ENCODE measurements around the gene RHOG. TPM values are rescaled to one million over a fixed set of nuclear protein-coding genes. Genes with fewer than 3 reads are reported as not detected.

Gene RHOG
- total and polyA plus RNA-seq, 2 donors = 35.1 to 77.3 TPM

DNA sequence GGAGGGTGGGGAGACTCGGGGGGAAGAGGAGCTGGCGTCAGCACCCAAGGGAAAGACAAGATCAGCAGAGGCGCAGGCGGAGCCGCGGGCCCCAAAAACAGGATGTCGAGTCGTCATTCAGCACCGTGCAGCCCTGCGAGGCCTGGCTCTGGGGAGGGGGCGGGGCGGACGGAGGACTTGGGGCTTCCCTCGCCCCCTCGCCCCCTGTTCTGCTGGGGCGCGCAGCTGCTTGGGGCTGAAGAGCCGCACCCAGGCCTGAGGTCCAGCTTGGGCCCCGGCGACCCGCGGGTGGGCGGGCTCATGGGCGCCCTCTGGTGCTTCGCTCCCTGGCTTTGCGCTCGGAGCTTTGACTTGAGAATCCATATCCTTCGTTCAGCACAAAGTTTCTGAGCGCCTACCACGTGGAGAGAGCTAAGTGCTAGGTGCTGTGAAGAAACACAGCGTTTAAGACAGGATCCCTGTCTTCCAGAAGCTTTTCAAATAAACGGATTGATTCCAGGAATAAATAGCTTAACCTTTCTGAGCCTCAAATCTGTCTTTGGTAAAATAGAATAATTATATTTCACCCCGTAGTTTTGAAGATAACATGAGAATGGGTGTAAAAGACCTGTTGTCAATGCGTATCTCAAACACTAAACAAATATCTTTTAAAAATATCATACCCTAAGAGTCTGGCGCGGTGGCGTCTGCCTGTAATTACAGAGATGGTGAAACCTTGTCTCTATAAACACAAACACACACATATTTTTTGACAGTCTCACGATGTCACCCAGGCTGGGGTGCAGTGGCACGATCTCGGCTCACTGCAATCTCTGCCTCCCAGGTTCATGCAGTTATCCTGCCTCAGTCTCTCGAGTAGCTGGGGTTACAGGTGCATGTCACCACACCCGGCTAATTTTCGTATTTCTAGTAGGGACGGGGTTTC is 929 bp upstream of the RHOG start:
- H3K9me3 ChIP-seq (ENCODE audit: control insufficient read depth in 2 of 2, insufficient read depth in 1 of 2, low read length in 1 of 2) = no peaks in the 10 kb centered on the region
- H3K27ac ChIP-seq (ENCODE audit: low read depth in 1 of 2, low read length in 1 of 2) = peak overlapping the region; percentile 98 to 99
- peaks cover 29 to 59% of the 10 kb centered on the region in 2 donors for H3K4me1 ChIP-seq (ENCODE audit: control insufficient read depth in 2 of 2, insufficient read depth in 2 of 2, low read length in 2 of 2)
- peaks cover 4 to 8% of the 10 kb centered on the region in 2 donors for H3K36me3 ChIP-seq (ENCODE audit: control insufficient read depth in 2 of 2, insufficient read depth in 2 of 2, low read length in 1 of 2)
- peak overlapping the region; percentile 70 to 97 for H3K4me3 ChIP-seq (ENCODE audit: low read length in 2 of 2)
- 25% methylated on average over 44 of the region's 44 CpGs for WGBS
- DNase-seq (ENCODE audit: low read depth in 6 of 9, low spot score in 9 of 9) = peak in 5 of 9 donors; percentile 78 to 95 (median 85)
- H3K27me3 ChIP-seq (ENCODE audit: control insufficient read depth in 2 of 2, insufficient read depth in 1 of 2, low read length in 1 of 2) = no peaks in the 10 kb centered on the region

DNA sequence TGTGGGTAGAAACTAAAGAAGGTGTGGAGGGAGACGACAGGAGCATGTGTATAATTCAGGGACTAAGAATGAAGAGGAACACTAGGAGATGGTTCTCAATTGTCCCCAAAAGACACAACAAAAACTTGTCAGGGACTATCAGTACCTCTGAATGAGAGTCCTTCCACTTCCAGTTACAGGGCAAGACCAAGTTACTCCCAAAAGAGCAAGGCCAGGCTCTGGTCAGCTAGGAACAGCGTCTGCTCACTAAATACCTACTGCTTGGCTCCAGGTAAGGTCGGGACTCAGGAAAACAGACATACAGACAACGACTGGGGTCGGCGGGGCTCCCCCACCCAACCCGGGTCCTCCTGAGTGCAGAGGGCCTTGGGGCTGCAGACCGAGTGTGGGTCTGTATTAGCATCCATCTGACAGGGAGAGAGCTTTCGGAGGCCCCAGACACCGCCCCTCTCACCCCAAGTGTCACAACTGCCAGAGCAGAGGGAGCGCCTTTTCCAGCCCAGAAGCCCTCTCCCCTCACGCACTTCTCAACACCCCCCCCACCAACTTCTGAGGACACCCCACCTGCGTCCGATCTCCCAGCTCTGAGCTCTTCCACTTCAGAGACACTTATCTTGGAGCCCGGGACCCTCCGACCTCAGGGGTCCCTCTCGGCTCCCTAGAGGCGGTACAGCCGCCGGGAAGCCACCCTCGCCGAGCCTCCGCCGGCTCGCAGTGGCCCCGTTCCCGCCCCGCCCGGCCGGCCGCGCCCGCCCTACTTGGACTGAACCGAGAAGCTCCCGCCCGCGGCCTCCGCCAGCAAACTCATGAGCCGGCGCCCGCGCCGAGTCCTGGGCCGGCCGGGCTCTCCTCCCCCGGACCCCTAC is 522 bp downstream of the RHOG start:
- Histone ChIP-seq H3K9me3 (ENCODE audit: control insufficient read depth in 2 of 2, insufficient read depth in 1 of 2, low read length in 1 of 2) (no peaks in the 10 kb centered on the region), H3K27ac (ENCODE audit: low read depth in 1 of 2, low read length in 1 of 2) (peak overlapping the region; percentile 98 to 99), H3K4me1 (ENCODE audit: control insufficient read depth in 2 of 2, insufficient read depth in 2 of 2, low read length in 2 of 2) (peaks cover 39 to 64% of the 10 kb centered on the region in 2 donors), H3K27me3 (ENCODE audit: control insufficient read depth in 2 of 2, insufficient read depth in 1 of 2, low read length in 1 of 2) (no peaks in the 10 kb centered on the region), H3K4me3 (ENCODE audit: low read length in 2 of 2) (peak overlapping the region; percentile 70 to 97), H3K36me3 (ENCODE audit: control insufficient read depth in 2 of 2, insufficient read depth in 2 of 2, low read length in 1 of 2) (peaks cover 7 to 14% of the 10 kb centered on the region in 2 donors)
- WGBS = under 1% methylated on average over 46 of the region's 46 CpGs
- peak in 2 of 9 donors; percentile 40 to 70 for DNase-seq (ENCODE audit: low read depth in 6 of 9, low spot score in 9 of 9)

DNA sequence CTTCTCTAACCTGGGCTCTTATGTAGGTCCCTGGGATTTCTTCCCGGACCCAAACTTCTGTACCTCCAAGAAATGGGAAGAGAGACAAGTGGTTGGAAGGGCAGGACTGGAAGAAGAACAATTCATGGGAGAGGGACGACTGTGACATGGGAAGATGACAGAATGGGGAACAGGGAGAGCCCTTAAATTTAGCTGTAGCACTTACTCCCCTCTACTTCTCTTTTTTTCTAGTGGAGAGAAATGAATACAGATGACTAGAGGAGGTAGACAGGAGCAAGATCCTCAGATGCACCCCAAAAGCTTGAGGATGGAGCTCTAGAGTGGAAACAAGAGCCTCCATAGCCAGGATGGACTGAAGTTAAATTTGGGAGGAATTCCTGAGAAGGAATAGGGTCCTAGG is 2.3 kb downstream of the RHOG start:
- H3K4me3 ChIP-seq (ENCODE audit: low read length in 2 of 2) = peak overlapping the region; percentile 70 to 97

DNA sequence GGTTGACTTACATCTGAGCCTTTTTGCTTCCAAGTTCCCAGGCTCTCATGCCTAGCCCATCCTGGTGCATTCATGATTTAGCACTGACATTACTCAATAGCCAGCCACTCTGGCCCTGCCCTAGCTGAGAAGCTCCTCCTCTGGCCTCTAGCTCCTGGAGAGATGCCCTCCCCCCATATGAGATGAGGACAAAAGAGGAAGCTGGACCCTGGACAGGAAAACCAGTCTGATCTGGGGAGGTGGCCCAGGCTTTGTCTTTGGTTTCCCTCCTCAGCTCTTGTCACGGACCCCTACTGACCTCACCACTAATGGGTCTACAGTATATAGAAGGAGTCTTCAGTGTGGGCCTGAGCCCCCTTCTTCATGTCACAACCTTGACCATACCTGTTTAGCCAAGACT is 3.0 kb downstream of the RHOG start:
- Histone ChIP-seq H3K4me1 (ENCODE audit: control insufficient read depth in 2 of 2, insufficient read depth in 2 of 2, low read length in 2 of 2) (peaks cover 48 to 83% of the 10 kb centered on the region in 2 donors), H3K27ac (ENCODE audit: low read depth in 1 of 2, low read length in 1 of 2) (peak overlapping the region; percentile 50 to 52), H3K27me3 (ENCODE audit: control insufficient read depth in 2 of 2, insufficient read depth in 1 of 2, low read length in 1 of 2) (no peaks in the 10 kb centered on the region), H3K9me3 (ENCODE audit: control insufficient read depth in 2 of 2, insufficient read depth in 1 of 2, low read length in 1 of 2) (no peaks in the 10 kb centered on the region), H3K36me3 (ENCODE audit: control insufficient read depth in 2 of 2, insufficient read depth in 2 of 2, low read length in 1 of 2) (peaks cover 10 to 33% of the 10 kb centered on the region in 2 donors), H3K4me3 (ENCODE audit: low read length in 2 of 2) (no peak overlapping the region)
- no peak for DNase-seq (ENCODE audit: low read depth in 6 of 9, low spot score in 9 of 9)
- 80% methylated on average over 1 of the region's 1 CpG for WGBS

More for the DNA sequence above, 2.3 kb downstream of the RHOG start:
- no peak for DNase-seq (ENCODE audit: low read depth in 6 of 9, low spot score in 9 of 9)
- H3K36me3 ChIP-seq (ENCODE audit: control insufficient read depth in 2 of 2, insufficient read depth in 2 of 2, low read length in 1 of 2) = peaks cover 10 to 30% of the 10 kb centered on the region in 2 donors
- 45% methylated on average over 2 of the region's 2 CpGs for WGBS
- H3K27ac ChIP-seq (ENCODE audit: low read depth in 1 of 2, low read length in 1 of 2) = peak overlapping the region; percentile 47 to 98
- H3K27me3 ChIP-seq (ENCODE audit: control insufficient read depth in 2 of 2, insufficient read depth in 1 of 2, low read length in 1 of 2) = no peaks in the 10 kb centered on the region
- H3K9me3 ChIP-seq (ENCODE audit: control insufficient read depth in 2 of 2, insufficient read depth in 1 of 2, low read length in 1 of 2) = no peaks in the 10 kb centered on the region
- peaks cover 48 to 76% of the 10 kb centered on the region in 2 donors for H3K4me1 ChIP-seq (ENCODE audit: control insufficient read depth in 2 of 2, insufficient read depth in 2 of 2, low read length in 2 of 2)

DNA sequence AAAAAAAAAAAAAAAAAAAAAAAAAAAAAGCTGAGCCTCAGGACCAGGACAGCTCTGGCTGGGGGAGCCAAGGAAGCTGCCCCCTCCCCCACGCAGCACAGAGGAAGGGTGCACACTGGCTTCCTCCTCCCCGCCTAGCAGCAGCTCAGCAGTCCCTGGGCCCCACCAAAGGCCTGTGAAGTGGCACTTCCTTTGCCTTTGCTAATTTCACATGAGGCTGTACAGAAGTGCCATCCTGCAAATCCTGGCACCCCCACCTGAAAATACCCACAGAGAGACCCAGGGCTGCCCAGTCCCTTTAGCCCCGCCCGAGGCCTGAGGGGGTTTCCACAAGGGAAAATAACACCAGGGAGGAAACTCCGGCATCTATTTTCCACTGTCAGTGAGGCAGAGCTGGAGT is 3.9 kb downstream of the RHOG start:
- 37% methylated on average over 5 of the region's 5 CpGs for WGBS
- no peaks in the 10 kb centered on the region for H3K27me3 ChIP-seq (ENCODE audit: control insufficient read depth in 2 of 2, insufficient read depth in 1 of 2, low read length in 1 of 2)
- DNase-seq (ENCODE audit: low read depth in 6 of 9, low spot score in 9 of 9) = peak in 4 of 9 donors; percentile 54 to 77 (median 58)
- no peaks in the 10 kb centered on the region for H3K9me3 ChIP-seq (ENCODE audit: control insufficient read depth in 2 of 2, insufficient read depth in 1 of 2, low read length in 1 of 2)
- peaks cover 11 to 33% of the 10 kb centered on the region in 2 donors for H3K36me3 ChIP-seq (ENCODE audit: control insufficient read depth in 2 of 2, insufficient read depth in 2 of 2, low read length in 1 of 2)
- H3K4me1 ChIP-seq (ENCODE audit: control insufficient read depth in 2 of 2, insufficient read depth in 2 of 2, low read length in 2 of 2) = peaks cover 46 to 85% of the 10 kb centered on the region in 2 donors
- H3K4me3 ChIP-seq (ENCODE audit: low read length in 2 of 2) = peak overlapping the region in 1 of 2 donors; percentile 23
- H3K27ac ChIP-seq (ENCODE audit: low read depth in 1 of 2, low read length in 1 of 2) = peak overlapping the region; percentile 50 to 53

DNA sequence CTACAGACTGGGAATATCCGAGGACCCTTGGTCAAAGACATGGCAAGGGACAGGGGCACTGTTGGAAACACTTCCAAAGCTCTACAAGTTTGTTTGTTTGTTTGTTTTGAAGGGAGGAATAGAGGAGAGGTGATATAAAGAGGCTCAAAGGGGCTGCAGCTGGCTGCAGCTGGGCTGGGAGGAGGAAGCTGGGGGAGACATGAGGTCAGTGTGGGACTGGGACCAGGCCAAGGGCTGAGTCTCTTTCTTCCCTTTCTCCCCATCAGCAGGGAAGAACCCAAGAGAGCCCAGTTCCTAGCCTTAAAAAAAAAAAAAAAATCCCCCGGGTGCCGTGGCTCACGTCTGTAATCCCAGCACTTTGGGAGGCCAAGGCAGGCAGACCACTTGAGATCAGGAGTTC is 5.0 kb downstream of the RHOG start:
- DNase-seq (ENCODE audit: low read depth in 6 of 9, low spot score in 9 of 9) = no peak
- 88% methylated on average over 4 of the region's 4 CpGs for WGBS
- Histone ChIP-seq H3K36me3 (ENCODE audit: control insufficient read depth in 2 of 2, insufficient read depth in 2 of 2, low read length in 1 of 2) (peaks cover 22 to 44% of the 10 kb centered on the region in 2 donors), H3K27me3 (ENCODE audit: control insufficient read depth in 2 of 2, insufficient read depth in 1 of 2, low read length in 1 of 2) (no peaks in the 10 kb centered on the region), H3K27ac (ENCODE audit: low read depth in 1 of 2, low read length in 1 of 2) (no peak overlapping the region), H3K4me3 (ENCODE audit: low read length in 2 of 2) (no peak overlapping the region), H3K4me1 (ENCODE audit: control insufficient read depth in 2 of 2, insufficient read depth in 2 of 2, low read length in 2 of 2) (peaks cover 44 to 88% of the 10 kb centered on the region in 2 donors), H3K9me3 (ENCODE audit: control insufficient read depth in 2 of 2, insufficient read depth in 1 of 2, low read length in 1 of 2) (no peaks in the 10 kb centered on the region)

DNA sequence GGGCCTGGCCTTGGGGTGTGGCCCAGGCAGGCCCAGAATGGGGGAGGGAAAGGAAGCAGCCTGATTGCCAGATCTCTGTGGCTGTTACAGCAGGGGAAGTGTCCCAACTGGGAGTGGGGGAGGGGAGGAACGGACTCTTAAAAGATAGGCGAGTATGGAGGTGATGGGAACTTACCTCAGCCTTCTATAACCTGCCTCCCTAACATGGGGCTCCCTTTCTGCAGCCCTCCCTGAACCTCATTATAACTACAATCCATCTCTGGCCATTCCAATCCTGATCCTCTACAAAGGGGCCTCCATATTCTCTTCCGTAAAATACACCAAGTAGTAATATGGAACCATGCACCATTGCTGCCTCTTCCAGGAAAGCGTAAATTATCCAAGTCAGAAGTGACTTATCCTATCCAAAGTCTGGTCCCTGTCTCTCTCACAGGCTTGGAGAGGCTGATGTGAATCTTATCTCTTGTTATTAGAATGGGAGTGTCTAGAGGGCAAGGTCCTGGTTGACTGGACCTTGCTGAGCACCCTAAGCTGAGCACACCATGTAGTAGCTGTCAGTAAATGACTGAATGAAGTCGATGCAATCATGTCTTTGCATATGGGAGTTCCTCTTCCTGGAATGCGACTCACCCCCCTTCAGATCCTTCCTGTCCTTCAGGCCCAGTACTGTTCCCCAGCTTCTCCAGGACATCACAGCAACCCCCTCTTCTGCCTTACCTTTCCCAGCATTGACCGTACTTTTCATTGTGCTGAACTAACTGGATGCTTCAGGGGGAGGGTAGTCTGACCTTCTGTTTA is 5.9 kb downstream of the RHOG start:
- H3K27me3 ChIP-seq (ENCODE audit: control insufficient read depth in 2 of 2, insufficient read depth in 1 of 2, low read length in 1 of 2) = no peaks in the 10 kb centered on the region
- WGBS = 55% methylated on average over 7 of the region's 7 CpGs
- H3K4me1 ChIP-seq (ENCODE audit: control insufficient read depth in 2 of 2, insufficient read depth in 2 of 2, low read length in 2 of 2) = peaks cover 41 to 86% of the 10 kb centered on the region in 2 donors
- peak in 1 of 9 donors; percentile 47 for DNase-seq (ENCODE audit: low read depth in 6 of 9, low spot score in 9 of 9)
- H3K36me3 ChIP-seq (ENCODE audit: control insufficient read depth in 2 of 2, insufficient read depth in 2 of 2, low read length in 1 of 2) = peaks cover 31 to 53% of the 10 kb centered on the region in 2 donors
- no peak overlapping the region for H3K27ac ChIP-seq (ENCODE audit: low read depth in 1 of 2, low read length in 1 of 2)
- no peaks in the 10 kb centered on the region for H3K9me3 ChIP-seq (ENCODE audit: control insufficient read depth in 2 of 2, insufficient read depth in 1 of 2, low read length in 1 of 2)
- H3K4me3 ChIP-seq (ENCODE audit: low read length in 2 of 2) = no peak overlapping the region

DNA sequence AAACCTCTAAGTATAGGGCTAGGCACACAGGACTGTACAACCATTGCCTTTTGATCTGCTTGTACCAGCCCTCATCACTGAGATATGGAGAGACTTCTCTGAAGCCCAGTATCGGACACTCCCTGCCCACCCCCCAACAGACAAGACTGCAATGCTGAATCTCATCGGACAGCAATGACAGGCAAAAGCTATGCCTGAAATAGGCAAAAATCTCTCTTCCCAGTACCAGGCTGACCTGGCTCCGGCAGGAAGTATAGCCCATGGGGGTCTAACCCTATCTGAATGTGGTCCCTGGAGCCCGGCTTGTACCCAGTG is 6.5 kb downstream of the RHOG start:
- H3K36me3 ChIP-seq (ENCODE audit: control insufficient read depth in 2 of 2, insufficient read depth in 2 of 2, low read length in 1 of 2) = peaks cover 34 to 58% of the 10 kb centered on the region in 2 donors
- H3K4me3 ChIP-seq (ENCODE audit: low read length in 2 of 2) = no peak overlapping the region
- WGBS = 55% methylated on average over 4 of the region's 4 CpGs
- peak overlapping the region in 1 of 2 donors; percentile 8 for H3K27ac ChIP-seq (ENCODE audit: low read depth in 1 of 2, low read length in 1 of 2)
- H3K4me1 ChIP-seq (ENCODE audit: control insufficient read depth in 2 of 2, insufficient read depth in 2 of 2, low read length in 2 of 2) = peaks cover 41 to 80% of the 10 kb centered on the region in 2 donors
- DNase-seq (ENCODE audit: low read depth in 6 of 9, low spot score in 9 of 9) = no peak
- no peaks in the 10 kb centered on the region for H3K27me3 ChIP-seq (ENCODE audit: control insufficient read depth in 2 of 2, insufficient read depth in 1 of 2, low read length in 1 of 2)
- H3K9me3 ChIP-seq (ENCODE audit: control insufficient read depth in 2 of 2, insufficient read depth in 1 of 2, low read length in 1 of 2) = no peaks in the 10 kb centered on the region

All from thymus (tissue), 11 donors.